GM23338 (cell line): ENCODE data around the gene CACNA1C. TPM values are rescaled to one million over a fixed set of nuclear protein-coding genes. Genes with fewer than 3 reads are reported as not detected.

Experiments used
- ATAC-seq: fragments of 200-7000 bp; cut with Tn5 transposase; 3 replicates; pipeline ENCODE4 v1.9.1; 2020
- DNase-seq: peaks from one replicate; pipeline ENCODE4 v3.0.0-alpha.2; 2015; ENCODE audit warnings: low spot score
- H2AFZ ChIP-seq: fragments of 200-600 bp; sonication (generic); 2 replicates; pipeline ENCODE4 v1.8.0; 2016; ENCODE audit warnings: antibody characterized with exemption, mild to moderate bottlenecking, moderate library complexity
- H3F3A ChIP-seq: fragments of 200-600 bp; sonication (generic); replicated peaks from 2 replicates; pipeline ENCODE4 v1.8.0; 2017; ENCODE audit warnings: antibody characterized with exemption, mixed run types, low read depth
- H3K27ac ChIP-seq: fragments of 200-600 bp; sonication (generic); 2 replicates; pipeline ENCODE4 v1.6.1; 2016; ENCODE audit warnings: low read depth
- H3K27me3 ChIP-seq: fragments of 200-600 bp; sonication (generic); 2 replicates; pipeline ENCODE4 v1.8.0; 2016; ENCODE audit warnings: mild to moderate bottlenecking, mixed run types, moderate library complexity; ENCODE audit not compliant: insufficient read depth
- H3K36me3 ChIP-seq: fragments of 200-600 bp; sonication (generic); 2 replicates; pipeline ENCODE4 v1.8.0; 2016; ENCODE audit warnings: mild to moderate bottlenecking; ENCODE audit not compliant: insufficient read depth
- H3K4me1 ChIP-seq: fragments of 200-600 bp; sonication (generic); 2 replicates; pipeline ENCODE4 v1.8.0; 2016; ENCODE audit warnings: mild to moderate bottlenecking, moderate library complexity; ENCODE audit not compliant: insufficient read depth
- H3K4me2 ChIP-seq: fragments of 200-600 bp; sonication (generic); 2 replicates; pipeline ENCODE4 v1.7.1; 2017; ENCODE audit warnings: mixed run types
- H3K4me3 ChIP-seq: fragments of 200-600 bp; sonication (generic); 2 replicates; pipeline ENCODE4 v1.6.1; 2016; ENCODE audit warnings: mixed run types
- H3K79me2 ChIP-seq: fragments of 200-600 bp; sonication (generic); replicated peaks from 2 replicates; pipeline ENCODE4 v1.8.0; 2017; ENCODE audit warnings: mild to moderate bottlenecking; ENCODE audit not compliant: insufficient read depth
- H3K9me2 ChIP-seq: fragments of 200-600 bp; sonication (generic); 2 replicates; pipeline ENCODE4 v1.8.0; 2017; ENCODE audit not compliant: insufficient read depth
- H4K20me1 ChIP-seq: fragments of 200-600 bp; sonication (generic); replicated peaks from 2 replicates; pipeline ENCODE4 v1.8.0; 2017; ENCODE audit warnings: mild to moderate bottlenecking; ENCODE audit not compliant: insufficient read depth
- H3K27ac Mint-ChIP-seq: 2 replicates; pipeline ENCODE4 v1.8.0; 2020; ENCODE audit warnings: inconsistent platforms, mild to moderate bottlenecking, moderate library complexity, mixed read lengths
- H3K27me3 Mint-ChIP-seq: 3 replicates; pipeline ENCODE4 v1.8.0; 2022; ENCODE audit warnings: low read depth, mild to moderate bottlenecking, moderate library complexity, mixed read lengths, inconsistent platforms; ENCODE audit not compliant: insufficient read depth, poor library complexity
- H3K36me3 Mint-ChIP-seq: 3 replicates; pipeline ENCODE4 v1.8.0; 2021; ENCODE audit warnings: low read depth, mild to moderate bottlenecking, inconsistent platforms, moderate library complexity, mixed read lengths
- H3K4me1 Mint-ChIP-seq: 3 replicates; pipeline ENCODE4 v1.8.0; 2020; ENCODE audit warnings: mild to moderate bottlenecking, inconsistent platforms, mixed read lengths
- H3K4me3 Mint-ChIP-seq: 3 replicates; pipeline ENCODE4 v1.8.0; 2021; ENCODE audit warnings: moderate library complexity, mild to moderate bottlenecking, inconsistent platforms, mixed read lengths
- H3K9me3 Mint-ChIP-seq: 3 replicates; pipeline ENCODE4 v1.8.0; 2020; ENCODE audit warnings: moderate library complexity, mild to moderate bottlenecking, inconsistent platforms, mixed read lengths
- CREB1 ChIP-seq: fragments of 250-450 bp; sonication (Bioruptor Pico); IDR thresholded peaks from 2 replicates; pipeline ENCODE4 v1.5.0; 2020; ENCODE audit warnings: low read depth, mild to moderate bottlenecking, moderate library complexity
- JUNB ChIP-seq: IDR thresholded peaks from one replicate; pipeline ENCODE4 v1.6.1; 2016; ENCODE audit warnings: antibody characterized with exemption; ENCODE audit not compliant: unreplicated experiment
- STAT1 ChIP-seq: IDR thresholded peaks from one replicate; pipeline ENCODE4 v1.6.1; 2016; ENCODE audit warnings: antibody characterized with exemption; ENCODE audit not compliant: unreplicated experiment
- ZNF114 ChIP-seq: fragments of 250-450 bp; sonication (Bioruptor Pico); IDR thresholded peaks from 2 replicates; pipeline ENCODE4 v1.5.0; 2020; ENCODE audit warnings: mild to moderate bottlenecking, moderate library complexity
- ZNF331 ChIP-seq: fragments of 250-450 bp; sonication (Bioruptor Pico); IDR thresholded peaks from 2 replicates; pipeline ENCODE4 v1.5.0; 2020; ENCODE audit warnings: low read depth, mild to moderate bottlenecking, moderate library complexity
- ZNF462 ChIP-seq: fragments of 250-450 bp; sonication (Bioruptor Pico); IDR thresholded peaks from 2 replicates; pipeline ENCODE4 v1.5.0; 2020; ENCODE audit warnings: mild to moderate bottlenecking, moderate library complexity
- polyA plus RNA-seq: library from polyadenylated mRNA; unstranded; fragments of >200 nt; fragmentation: Nextera tagmentation; extraction: Ambion mirVana; gene quantifications from 2 replicates; pipeline ENCODE4 v1.2.1, GENCODE V29; 2016
- total RNA-seq: library from RNA; depleted of rRNA; stranded (reverse); fragments of >200 nt; shearing (Covaris generic); gene quantifications from 2 replicates; pipeline ENCODE4 v1.2.3, GENCODE V29; 2014
- TF ChIP-seq, protein P1 (sequence below): IDR thresholded peaks from 2 replicates; pipeline ENCODE4 v1.6.1; 2016; ENCODE audit warnings: antibody characterized with exemption
- TF ChIP-seq, protein P2 (sequence below): IDR thresholded peaks from one replicate; pipeline ENCODE4 v1.6.1; 2018; ENCODE audit warnings: antibody characterized with exemption; ENCODE audit not compliant: unreplicated experiment

The CACNA1C gene
- total and polyA plus RNA-seq, 2 experiments from 2014 or later = 0.78 to 2.1 TPM

GRCh38 chr12:2561367-2561766 is 508.6 kb downstream of the CACNA1C start:
- H3K9me3 Mint-ChIP-seq = no peaks in the 10 kb centered on the region
- no peak overlapping the region for H2AFZ ChIP-seq
- H3K27ac ChIP-seq = no peak overlapping the region
- H3K9me2 ChIP-seq = no peaks in the 10 kb centered on the region
- no peak overlapping the region for H3K4me3 Mint-ChIP-seq
- H3F3A ChIP-seq = no peaks in the 10 kb centered on the region
- no peaks in the 10 kb centered on the region for H3K36me3 Mint-ChIP-seq
- no peak overlapping the region for H3K4me2 ChIP-seq
- no peaks in the 10 kb centered on the region for H3K4me1 Mint-ChIP-seq
- DNase-seq (no peak), ATAC-seq (no peak)
- H3K79me2 ChIP-seq = no peaks in the 10 kb centered on the region
- H3K27ac Mint-ChIP-seq = no peak overlapping the region
- TF ChIP-seq ZNF462 (no peak), ZNF114 (no peak), CREB1 (CRISPR knock-in tag) (no peak), JUNB (no peak), STAT1 (no peak)
- TF ChIP-seq, protein P1, sequence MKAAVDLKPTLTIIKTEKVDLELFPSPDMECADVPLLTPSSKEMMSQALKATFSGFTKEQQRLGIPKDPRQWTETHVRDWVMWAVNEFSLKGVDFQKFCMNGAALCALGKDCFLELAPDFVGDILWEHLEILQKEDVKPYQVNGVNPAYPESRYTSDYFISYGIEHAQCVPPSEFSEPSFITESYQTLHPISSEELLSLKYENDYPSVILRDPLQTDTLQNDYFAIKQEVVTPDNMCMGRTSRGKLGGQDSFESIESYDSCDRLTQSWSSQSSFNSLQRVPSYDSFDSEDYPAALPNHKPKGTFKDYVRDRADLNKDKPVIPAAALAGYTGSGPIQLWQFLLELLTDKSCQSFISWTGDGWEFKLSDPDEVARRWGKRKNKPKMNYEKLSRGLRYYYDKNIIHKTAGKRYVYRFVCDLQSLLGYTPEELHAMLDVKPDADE = no peak
- H3K36me3 ChIP-seq = no peaks in the 10 kb centered on the region
- no peaks in the 10 kb centered on the region for H3K27me3 ChIP-seq
- H4K20me1 ChIP-seq = no peaks in the 10 kb centered on the region
- no peaks in the 10 kb centered on the region for H3K4me1 ChIP-seq
- H3K4me3 ChIP-seq = no peak overlapping the region
- H3K27me3 Mint-ChIP-seq = peaks cover 6% of the 10 kb centered on the region

DNA sequence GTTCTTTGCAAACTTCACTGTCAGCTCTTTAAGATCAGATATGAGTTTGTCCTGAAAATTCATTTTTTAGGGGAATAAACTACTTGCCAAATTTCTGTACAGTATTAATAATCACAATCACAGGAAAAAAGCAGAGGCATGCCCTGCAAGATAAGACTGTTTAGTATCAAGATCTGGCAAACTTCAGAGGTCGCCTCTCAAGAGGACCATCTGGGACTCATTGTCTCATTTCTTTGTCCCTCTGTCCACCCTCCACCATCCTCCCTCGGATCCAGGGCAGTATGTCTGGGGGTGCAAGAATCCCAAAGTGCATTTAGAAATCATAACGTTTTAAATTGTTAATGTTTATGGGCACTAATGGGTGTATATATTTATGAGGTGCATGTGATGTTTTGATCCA is 509.6 kb downstream of the CACNA1C start:
- no peaks in the 10 kb centered on the region for H3K79me2 ChIP-seq
- H3K4me1 Mint-ChIP-seq = no peaks in the 10 kb centered on the region
- no peak overlapping the region for H3K27ac Mint-ChIP-seq
- no peaks in the 10 kb centered on the region for H3K27me3 ChIP-seq
- no peaks in the 10 kb centered on the region for H3F3A ChIP-seq
- no peaks in the 10 kb centered on the region for H3K9me3 Mint-ChIP-seq
- no peak for ATAC-seq
- no peaks in the 10 kb centered on the region for H3K36me3 ChIP-seq
- H3K4me2 ChIP-seq = no peak overlapping the region
- H3K27me3 Mint-ChIP-seq = peaks cover 4% of the 10 kb centered on the region
- H4K20me1 ChIP-seq = no peaks in the 10 kb centered on the region
- H3K36me3 Mint-ChIP-seq = no peaks in the 10 kb centered on the region
- H3K27ac ChIP-seq = no peak overlapping the region
- no peak for DNase-seq
- H3K4me3 ChIP-seq = no peak overlapping the region
- no peaks in the 10 kb centered on the region for H3K4me1 ChIP-seq
- no peak overlapping the region for H3K4me3 Mint-ChIP-seq
- no peak overlapping the region for H2AFZ ChIP-seq
- H3K9me2 ChIP-seq = no peaks in the 10 kb centered on the region
- TF ChIP-seq, protein P2, sequence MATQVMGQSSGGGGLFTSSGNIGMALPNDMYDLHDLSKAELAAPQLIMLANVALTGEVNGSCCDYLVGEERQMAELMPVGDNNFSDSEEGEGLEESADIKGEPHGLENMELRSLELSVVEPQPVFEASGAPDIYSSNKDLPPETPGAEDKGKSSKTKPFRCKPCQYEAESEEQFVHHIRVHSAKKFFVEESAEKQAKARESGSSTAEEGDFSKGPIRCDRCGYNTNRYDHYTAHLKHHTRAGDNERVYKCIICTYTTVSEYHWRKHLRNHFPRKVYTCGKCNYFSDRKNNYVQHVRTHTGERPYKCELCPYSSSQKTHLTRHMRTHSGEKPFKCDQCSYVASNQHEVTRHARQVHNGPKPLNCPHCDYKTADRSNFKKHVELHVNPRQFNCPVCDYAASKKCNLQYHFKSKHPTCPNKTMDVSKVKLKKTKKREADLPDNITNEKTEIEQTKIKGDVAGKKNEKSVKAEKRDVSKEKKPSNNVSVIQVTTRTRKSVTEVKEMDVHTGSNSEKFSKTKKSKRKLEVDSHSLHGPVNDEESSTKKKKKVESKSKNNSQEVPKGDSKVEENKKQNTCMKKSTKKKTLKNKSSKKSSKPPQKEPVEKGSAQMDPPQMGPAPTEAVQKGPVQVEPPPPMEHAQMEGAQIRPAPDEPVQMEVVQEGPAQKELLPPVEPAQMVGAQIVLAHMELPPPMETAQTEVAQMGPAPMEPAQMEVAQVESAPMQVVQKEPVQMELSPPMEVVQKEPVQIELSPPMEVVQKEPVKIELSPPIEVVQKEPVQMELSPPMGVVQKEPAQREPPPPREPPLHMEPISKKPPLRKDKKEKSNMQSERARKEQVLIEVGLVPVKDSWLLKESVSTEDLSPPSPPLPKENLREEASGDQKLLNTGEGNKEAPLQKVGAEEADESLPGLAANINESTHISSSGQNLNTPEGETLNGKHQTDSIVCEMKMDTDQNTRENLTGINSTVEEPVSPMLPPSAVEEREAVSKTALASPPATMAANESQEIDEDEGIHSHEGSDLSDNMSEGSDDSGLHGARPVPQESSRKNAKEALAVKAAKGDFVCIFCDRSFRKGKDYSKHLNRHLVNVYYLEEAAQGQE = no peak
- TF ChIP-seq ZNF331 (CRISPR knock-in tag) = no peak
- TF ChIP-seq JUNB = no peak
